ENCODE measurements around the gene ZBTB16. TPM values are rescaled to one million over a fixed set of nuclear protein-coding genes. Genes with fewer than 3 reads are reported as not detected.

The ZBTB16 gene
- total and polyA plus RNA-seq, 8 donors = 3.4 to 55.6 (median 9.5) TPM

GRCh38 chr11:114209904-114210303 lies 150.4 kb downstream of the ZBTB16 start:
- Histone ChIP-seq H3K9me3 (no peaks in the 10 kb centered on the region), H3K36me3 (peaks cover 0 to 27% of the 10 kb centered on the region in 2 donors), H3K4me1 (peaks cover 0 to 23% of the 10 kb centered on the region in 2 donors), H3K27ac (no peak overlapping the region), H3K27me3 (no peaks in the 10 kb centered on the region), H3K4me3 (no peak overlapping the region)
- DNase-seq = peak in 1 of 4 donors; percentile 61
- intact Hi-C loops (cut with DNase I) = no loop called here
- ATAC-seq = peak; percentile 80
- no peak for TF ChIP-seq CTCF (IDR thresholded peaks at IDR 0.05)

- Histone ChIP-seq H3K36me3 (peaks cover 0 to 21% of the 10 kb centered on the region in 2 donors), H3K27me3 (no peaks in the 10 kb centered on the region), H3K4me3 (no peak overlapping the region), H3K4me1 (peaks cover 0 to 36% of the 10 kb centered on the region in 2 donors), H3K9me3 (no peaks in the 10 kb centered on the region), H3K27ac (no peak overlapping the region)
- intact Hi-C loops (cut with DNase I) = no loop called here
- DNase-seq = no peak
- ATAC-seq = no peak
- no peak for TF ChIP-seq CTCF (IDR thresholded peaks at IDR 0.05)
Observed at GRCh38 chr11:114211444-114212121, 152.1 kb downstream of the ZBTB16 start.

- peaks cover 2 to 38% of the 10 kb centered on the region in 2 donors for H3K4me1 ChIP-seq
- ATAC-seq = no peak
- peaks cover 0 to 21% of the 10 kb centered on the region in 2 donors for H3K36me3 ChIP-seq
- H3K9me3 ChIP-seq = no peaks in the 10 kb centered on the region
- no peak for TF ChIP-seq CTCF (IDR thresholded peaks at IDR 0.05)
- H3K27me3 ChIP-seq = no peaks in the 10 kb centered on the region
- DNase-seq = no peak
- no peak overlapping the region for H3K27ac ChIP-seq
- intact Hi-C loops (cut with DNase I) = no loop called here
- H3K4me3 ChIP-seq = no peak overlapping the region
Observed at GRCh38 chr11:114213622-114214021, 154.1 kb downstream of the ZBTB16 start.

GRCh38 chr11:114215428-114215827 lies 155.9 kb downstream of the ZBTB16 start:
- Histone ChIP-seq H3K27me3 (no peaks in the 10 kb centered on the region), H3K36me3 (peaks cover 0 to 15% of the 10 kb centered on the region in 2 donors), H3K27ac (no peak overlapping the region), H3K4me3 (no peak overlapping the region), H3K4me1 (peaks cover 10 to 47% of the 10 kb centered on the region in 2 donors), H3K9me3 (no peaks in the 10 kb centered on the region)
- ATAC-seq = no peak
- DNase-seq = no peak
- intact Hi-C loops (cut with DNase I) = no loop called here
- TF ChIP-seq CTCF (IDR thresholded peaks at IDR 0.05) = no peak

GRCh38 chr11:114215871-114216795 lies 156.6 kb downstream of the ZBTB16 start:
- peaks cover 10 to 53% of the 10 kb centered on the region in 2 donors for H3K4me1 ChIP-seq
- DNase-seq = no peak
- no peak overlapping the region for H3K27ac ChIP-seq
- no peaks in the 10 kb centered on the region for H3K27me3 ChIP-seq
- H3K36me3 ChIP-seq = peaks cover 0 to 10% of the 10 kb centered on the region in 2 donors
- ATAC-seq = no peak
- intact Hi-C loops (cut with DNase I) = no loop called here
- no peak for TF ChIP-seq CTCF (IDR thresholded peaks at IDR 0.05)
- H3K9me3 ChIP-seq = no peaks in the 10 kb centered on the region
- H3K4me3 ChIP-seq = no peak overlapping the region

Measured in left lung (tissue), 10 donors.